HFFc6 (cell line): ENCODE results near the gene DYNLRB2. TPM values are rescaled to one million over a fixed set of nuclear protein-coding genes. Genes with fewer than 3 reads are reported as not detected.

Experiments used
- DNase-seq: peaks from one replicate; pipeline ENCODE4 v3.0.0-alpha.2; 2018
- H3K27ac Mint-ChIP-seq: 2 replicates; pipeline ENCODE4 v1.8.0; 2020; ENCODE audit warnings: mild to moderate bottlenecking, mixed read lengths
- H3K27me3 Mint-ChIP-seq: 2 replicates; pipeline ENCODE4 v1.8.0; 2021; ENCODE audit warnings: mild to moderate bottlenecking, moderate library complexity, mixed read lengths; ENCODE audit not compliant: insufficient read depth
- H3K36me3 Mint-ChIP-seq: 2 replicates; pipeline ENCODE4 v1.8.0; 2021; ENCODE audit warnings: low read depth, mixed read lengths
- H3K4me1 Mint-ChIP-seq: 2 replicates; pipeline ENCODE4 v1.8.0; 2020; ENCODE audit warnings: low read depth, mixed read lengths
- H3K4me3 Mint-ChIP-seq: 2 replicates; pipeline ENCODE4 v1.8.0; 2020; ENCODE audit warnings: mild to moderate bottlenecking, moderate library complexity, mixed read lengths
- H3K9me3 Mint-ChIP-seq: 2 replicates; pipeline ENCODE4 v1.8.0; 2020; ENCODE audit warnings: mild to moderate bottlenecking, mixed read lengths
- CTCF ChIP-seq: fragments of 200-600 bp; sonication (generic); IDR thresholded peaks from 2 replicates; pipeline ENCODE4 v1.5.0; 2021; ENCODE audit warnings: antibody characterized with exemption, mild to moderate bottlenecking
- total RNA-seq, 6 experiments: library from RNA; stranded (reverse); fragmentation: NEBNext Ultra II Directional; extraction: Animal tissue kit (Norgen Biotek cat#: 25700); gene quantifications; 2 replicates in 1 of 6; 3 replicates in 5 of 6; pipeline ENCODE4 v1.2.3, GENCODE V29; 2021

The DYNLRB2 gene
- total RNA-seq, 6 experiments from 2014 or later = 0.52 TPM; not detected in 5

GRCh38 chr16:80576343-80576912 lies 35.6 kb downstream of the DYNLRB2 start:
- TF ChIP-seq CTCF = no peak
- peaks cover 16% of the 10 kb centered on the region for H3K4me1 Mint-ChIP-seq
- no peak overlapping the region for H3K27ac Mint-ChIP-seq
- peaks cover 7% of the 10 kb centered on the region; the same call in 1 of the 2 replicates for H3K27me3 Mint-ChIP-seq
- no peaks in the 10 kb centered on the region for H3K36me3 Mint-ChIP-seq
- no peak overlapping the region for H3K4me3 Mint-ChIP-seq
- H3K9me3 Mint-ChIP-seq = no peaks in the 10 kb centered on the region
- DNase-seq = no peak

- H3K27me3 Mint-ChIP-seq = peaks cover 9% of the 10 kb centered on the region; the same call in 1 of the 2 replicates
- H3K27ac Mint-ChIP-seq = no peak overlapping the region
- DNase-seq = no peak
- no peaks in the 10 kb centered on the region for H3K36me3 Mint-ChIP-seq
- TF ChIP-seq CTCF = no peak
- H3K9me3 Mint-ChIP-seq = no peaks in the 10 kb centered on the region
- peaks cover 16% of the 10 kb centered on the region for H3K4me1 Mint-ChIP-seq
- H3K4me3 Mint-ChIP-seq = no peak overlapping the region
Measured at GRCh38 chr16:80577485-80578280, 36.9 kb downstream of the DYNLRB2 start.

- Mint-ChIP-seq H3K4me3 (no peak overlapping the region), H3K36me3 (no peaks in the 10 kb centered on the region), H3K27me3 (peaks cover 6% of the 10 kb centered on the region; the same call in 1 of the 2 replicates), H3K9me3 (no peaks in the 10 kb centered on the region), H3K4me1 (peaks cover 36% of the 10 kb centered on the region), H3K27ac (no peak overlapping the region)
- DNase-seq = peak; percentile 49
- TF ChIP-seq CTCF = no peak
Measured at GRCh38 chr16:80580109-80580832, 39.5 kb downstream of the DYNLRB2 start.

GRCh38 chr16:80583466-80583865 lies 42.7 kb downstream of the DYNLRB2 start:
- Mint-ChIP-seq H3K36me3 (peaks cover 14% of the 10 kb centered on the region; the same call in 1 of the 2 replicates), H3K4me1 (peaks cover 56% of the 10 kb centered on the region), H3K27me3 (peaks cover 6% of the 10 kb centered on the region; the same call in 1 of the 2 replicates), H3K27ac (no peak overlapping the region; the same call in 1 of the 2 replicates), H3K9me3 (no peaks in the 10 kb centered on the region), H3K4me3 (no peak overlapping the region)
- peak; percentile 53 for DNase-seq
- TF ChIP-seq CTCF = no peak

GRCh38 chr16:80585764-80586163 lies 45.0 kb downstream of the DYNLRB2 start:
- 0 out of 2 replicates have a peak, but pooled peaks cover 2% of the 10 kb centered on the region for H3K27me3 Mint-ChIP-seq

More at GRCh38 chr16:80585764-80586163, 45.0 kb downstream of the DYNLRB2 start:
- no peak for DNase-seq
- H3K27ac Mint-ChIP-seq = no peak overlapping the region
- peaks cover 46% of the 10 kb centered on the region for H3K4me1 Mint-ChIP-seq
- no peak overlapping the region for H3K4me3 Mint-ChIP-seq
- no peak for TF ChIP-seq CTCF
- no peaks in the 10 kb centered on the region for H3K9me3 Mint-ChIP-seq
- H3K36me3 Mint-ChIP-seq = peaks cover 17% of the 10 kb centered on the region; the same call in 1 of the 2 replicates
